ENCODE results near the gene ALOX15. TPM values are rescaled to one million over a fixed set of nuclear protein-coding genes. Genes with fewer than 3 reads are reported as not detected.

Gene ALOX15
- total RNA-seq, 1 donor from 2014 or later = not detected

GRCh38 chr17:4617090-4617489 lies 24.4 kb downstream of the ALOX15 start:
- H3K4me3 ChIP-seq (ENCODE audit: low read depth, low read length) = no peak overlapping the region
- TF ChIP-seq CTCF (conservative IDR thresholded peaks at IDR 0.05; ENCODE audit: low read depth, low read length) = no peak
- no peak for DNase-seq (ENCODE audit: low read depth)

- no peak for DNase-seq (ENCODE audit: low read depth)
- no peak overlapping the region for H3K4me3 ChIP-seq (ENCODE audit: low read depth, low read length)
- no peak for TF ChIP-seq CTCF (conservative IDR thresholded peaks at IDR 0.05; ENCODE audit: low read depth, low read length)
These were observed 25.0 kb downstream of the ALOX15 start for GRCh38 chr17:4616476-4616875.

DNA sequence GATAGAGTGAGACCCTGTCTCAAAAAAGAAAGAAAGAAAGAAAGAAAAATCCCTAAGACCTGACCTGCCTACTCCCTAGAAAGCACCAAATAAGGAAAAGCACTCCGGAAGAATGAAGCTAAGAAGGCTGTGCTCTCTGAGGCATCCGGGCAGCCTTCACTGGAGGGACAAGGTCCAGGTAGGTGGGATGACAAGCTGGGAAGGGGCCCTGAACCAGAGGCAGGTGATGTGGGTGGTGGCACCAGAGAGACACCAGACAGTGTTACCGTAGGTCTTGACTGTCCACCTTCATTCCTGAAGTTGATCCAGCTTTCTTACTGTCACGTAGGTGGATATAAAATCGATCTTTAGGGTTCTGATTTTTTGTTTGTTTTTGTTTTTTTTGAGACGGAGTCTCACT lies 30.8 kb downstream of the ALOX15 start:
- no peak for DNase-seq (ENCODE audit: low read depth)
- H3K4me3 ChIP-seq (ENCODE audit: low read depth, low read length) = no peak overlapping the region
- no peak for TF ChIP-seq CTCF (conservative IDR thresholded peaks at IDR 0.05; ENCODE audit: low read depth, low read length)

GRCh38 chr17:4610162-4610561 lies 31.3 kb downstream of the ALOX15 start:
- DNase-seq (ENCODE audit: low read depth) = no peak
- no peak for TF ChIP-seq CTCF (conservative IDR thresholded peaks at IDR 0.05; ENCODE audit: low read depth, low read length)
- H3K4me3 ChIP-seq (ENCODE audit: low read depth, low read length) = no peak overlapping the region

GRCh38 chr17:4609761-4610160 lies 31.7 kb downstream of the ALOX15 start:
- no peak overlapping the region for H3K4me3 ChIP-seq (ENCODE audit: low read depth, low read length)
- DNase-seq (ENCODE audit: low read depth) = no peak
- no peak for TF ChIP-seq CTCF (conservative IDR thresholded peaks at IDR 0.05; ENCODE audit: low read depth, low read length)

DNA sequence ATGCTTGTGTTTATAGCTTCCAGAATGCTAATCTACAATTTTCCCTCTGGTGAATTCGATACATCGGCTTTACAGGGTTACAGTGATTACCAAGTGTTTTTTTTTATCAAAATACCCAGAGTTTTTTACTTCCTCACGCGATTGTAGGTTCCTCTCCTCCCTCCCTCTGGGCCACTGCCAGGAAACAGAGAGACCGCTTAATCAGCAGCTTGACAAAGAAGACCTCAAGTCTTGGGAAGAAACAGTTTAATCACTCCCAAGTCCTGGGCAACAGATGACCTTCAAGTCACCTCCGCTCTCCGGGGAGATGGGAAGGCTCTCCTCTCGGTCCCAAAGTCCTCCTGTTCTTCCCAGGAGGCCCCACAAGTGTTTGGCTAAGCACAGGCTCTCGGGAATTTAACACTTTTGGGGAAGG lies 33.7 kb downstream of the ALOX15 start:
- no peak overlapping the region for H3K4me3 ChIP-seq (ENCODE audit: low read depth, low read length)
- no peak for TF ChIP-seq CTCF (conservative IDR thresholded peaks at IDR 0.05; ENCODE audit: low read depth, low read length)
- DNase-seq (ENCODE audit: low read depth) = peak; percentile 46

- no peak overlapping the region for H3K4me3 ChIP-seq (ENCODE audit: low read depth, low read length)
- DNase-seq (ENCODE audit: low read depth) = peak; percentile 32
- no peak for TF ChIP-seq CTCF (conservative IDR thresholded peaks at IDR 0.05; ENCODE audit: low read depth, low read length)
These were observed 34.2 kb downstream of the ALOX15 start for GRCh38 chr17:4607261-4607741.

Data from epithelial cell of proximal tubule (primary cell).